AG09309 (cell line): ENCODE measurements around the gene MACF1.

Experiments used
- DNase-seq: peaks from one replicate; pipeline ENCODE4 v3.0.0-alpha.2; 2010; ENCODE audit warnings: low read depth
- H3K4me3 ChIP-seq: 2 replicates; pipeline ENCODE4 v1.5.1; 2011; ENCODE audit warnings: mild to moderate bottlenecking, low read depth, low read length, moderate library complexity; ENCODE audit not compliant: control insufficient read depth
- CTCF ChIP-seq: IDR thresholded peaks from 2 replicates; pipeline ENCODE4 v1.5.1; 2011; ENCODE audit warnings: mild to moderate bottlenecking, low read depth, low read length, inconsistent platforms; ENCODE audit not compliant: insufficient read depth, control insufficient read depth; ENCODE audit errors: missing control alignments

MACF1 gene

DNA sequence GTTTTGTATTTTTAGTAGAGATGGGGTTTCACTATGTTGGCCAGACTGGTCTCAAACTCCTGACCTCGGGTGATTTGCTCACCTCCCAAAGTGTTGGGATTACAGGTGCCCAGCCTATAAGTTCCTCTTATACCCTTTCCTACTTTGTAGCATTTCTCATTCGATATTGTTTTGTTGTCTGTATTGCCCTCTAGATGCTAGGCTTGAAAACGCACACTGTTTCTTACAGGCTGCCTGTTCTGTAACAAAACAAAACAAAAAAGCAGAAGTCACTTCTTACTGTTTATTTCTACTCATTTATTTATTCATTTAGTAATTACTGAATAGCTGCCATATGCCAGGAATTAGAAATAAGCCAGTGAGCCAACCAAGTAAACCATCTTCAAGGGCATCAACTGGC is 150.1 kb downstream of the MACF1 start:
- no peak overlapping the region for H3K4me3 ChIP-seq
- TF ChIP-seq CTCF = peak; percentile 11
- DNase-seq = no peak

- no peak overlapping the region for H3K4me3 ChIP-seq
- DNase-seq = no peak
- TF ChIP-seq CTCF = no peak
These were observed 154.0 kb downstream of the MACF1 start for GRCh38 chr1:39358491-39358890.

DNA sequence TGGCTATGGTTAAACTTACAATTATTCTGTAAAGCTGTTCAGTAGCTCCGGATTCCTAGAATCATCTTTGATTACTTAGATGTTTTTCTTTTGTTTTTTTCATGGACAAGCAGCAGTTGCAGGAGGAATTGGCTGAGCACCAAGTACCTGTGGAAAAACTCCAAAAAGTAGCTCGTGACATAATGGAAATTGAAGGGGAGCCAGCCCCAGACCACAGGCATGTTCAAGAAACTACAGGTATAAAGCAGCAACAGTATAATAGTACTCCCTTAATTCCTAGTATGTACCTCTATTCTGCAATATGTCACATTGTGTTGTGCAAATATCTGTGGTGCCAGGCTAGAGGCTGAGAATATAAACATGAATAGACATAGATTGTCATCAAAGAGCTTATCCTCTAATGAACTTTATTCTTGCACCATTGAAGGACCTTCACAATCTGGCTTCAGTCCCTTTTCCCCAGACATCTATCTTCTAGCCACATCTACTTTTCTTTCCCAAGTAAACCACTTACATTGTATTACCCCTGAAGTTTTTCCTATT is 154.6 kb downstream of the MACF1 start:
- H3K4me3 ChIP-seq = no peak overlapping the region
- no peak for TF ChIP-seq CTCF
- DNase-seq = no peak

DNA sequence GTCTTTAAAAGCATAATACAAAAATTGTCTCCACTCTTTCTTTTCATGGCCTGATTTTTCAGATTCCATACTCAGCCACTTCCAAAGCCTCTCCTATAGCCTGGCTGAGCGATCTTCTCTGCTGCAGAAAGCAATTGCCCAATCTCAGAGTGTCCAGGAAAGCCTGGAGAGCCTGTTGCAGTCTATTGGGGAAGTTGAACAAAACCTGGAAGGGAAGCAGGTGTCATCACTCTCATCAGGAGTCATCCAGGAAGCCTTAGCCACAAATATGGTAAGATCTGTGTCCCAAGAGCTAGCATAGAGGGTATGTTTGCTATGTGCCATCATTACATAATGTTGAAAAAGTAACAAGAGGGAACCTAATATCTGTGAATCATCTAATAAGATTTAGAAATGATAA is 156.2 kb downstream of the MACF1 start:
- no peak overlapping the region for H3K4me3 ChIP-seq
- no peak for DNase-seq
- no peak for TF ChIP-seq CTCF

DNA sequence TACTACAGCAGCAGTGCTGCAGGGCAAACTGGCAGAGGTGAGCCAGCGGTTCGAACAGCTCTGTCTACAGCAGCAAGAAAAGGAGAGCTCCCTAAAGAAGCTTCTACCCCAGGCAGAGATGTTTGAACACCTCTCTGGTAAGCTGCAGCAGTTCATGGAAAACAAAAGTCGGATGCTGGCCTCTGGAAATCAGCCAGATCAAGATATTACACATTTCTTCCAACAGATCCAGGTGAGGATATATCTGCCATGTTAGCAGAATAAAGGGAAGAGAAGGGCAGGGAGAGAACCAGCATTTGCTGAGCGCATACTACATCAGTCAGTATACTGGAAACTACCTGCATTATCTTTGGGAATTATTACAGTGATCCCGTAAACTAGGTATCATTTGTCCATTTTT is 157.0 kb downstream of the MACF1 start:
- H3K4me3 ChIP-seq = no peak overlapping the region
- no peak for TF ChIP-seq CTCF
- no peak for DNase-seq

DNA sequence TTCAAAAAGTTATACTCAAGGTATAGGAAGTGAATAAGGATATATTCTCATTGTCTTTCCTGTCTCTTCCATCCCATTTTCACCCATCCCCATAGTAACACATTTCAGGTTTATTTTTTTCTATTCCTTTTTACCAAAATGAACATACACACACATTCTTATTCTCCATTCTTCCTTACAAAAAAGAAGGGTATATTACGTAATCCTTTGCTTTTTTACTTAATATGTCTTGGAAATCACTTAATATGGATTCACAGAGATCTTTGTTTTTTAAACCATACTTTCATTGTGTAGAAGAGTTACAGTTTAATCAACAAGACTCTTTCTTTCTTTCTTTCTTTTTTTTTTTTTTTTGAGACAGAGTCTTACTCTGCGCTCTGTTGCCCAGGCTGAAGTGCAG is 158.8 kb downstream of the MACF1 start:
- TF ChIP-seq CTCF = no peak
- DNase-seq = no peak
- no peak overlapping the region for H3K4me3 ChIP-seq

DNA sequence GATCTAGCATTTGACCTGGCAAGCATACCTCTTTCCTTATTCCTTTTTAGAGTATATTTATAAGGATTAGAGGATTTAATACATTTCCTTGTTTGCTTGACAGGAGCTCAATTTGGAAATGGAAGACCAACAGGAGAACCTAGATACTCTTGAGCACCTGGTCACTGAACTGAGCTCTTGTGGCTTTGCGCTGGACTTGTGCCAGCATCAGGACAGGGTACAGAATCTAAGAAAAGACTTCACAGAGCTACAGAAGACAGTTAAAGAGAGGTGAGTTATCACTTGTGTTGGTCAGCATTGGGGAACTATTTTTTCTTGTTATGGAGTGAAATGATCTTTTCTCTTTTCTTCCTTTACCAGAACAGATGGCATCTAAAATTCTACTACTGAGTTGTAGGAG is 163.6 kb downstream of the MACF1 start:
- no peak for DNase-seq
- no peak overlapping the region for H3K4me3 ChIP-seq
- no peak for TF ChIP-seq CTCF
